EL (cell line): ENCODE results near the gene AMBRA1.
"Not testable (repeated sequence)": the region's sequence is repeated elsewhere in the genome, so short reads cannot be mapped to it uniquely, and the experiment has no call there.

Experiments used
- DNase-seq: peaks from one replicate; pipeline ENCODE4 v3.0.0-alpha.2; 2016

AMBRA1 gene

DNA sequence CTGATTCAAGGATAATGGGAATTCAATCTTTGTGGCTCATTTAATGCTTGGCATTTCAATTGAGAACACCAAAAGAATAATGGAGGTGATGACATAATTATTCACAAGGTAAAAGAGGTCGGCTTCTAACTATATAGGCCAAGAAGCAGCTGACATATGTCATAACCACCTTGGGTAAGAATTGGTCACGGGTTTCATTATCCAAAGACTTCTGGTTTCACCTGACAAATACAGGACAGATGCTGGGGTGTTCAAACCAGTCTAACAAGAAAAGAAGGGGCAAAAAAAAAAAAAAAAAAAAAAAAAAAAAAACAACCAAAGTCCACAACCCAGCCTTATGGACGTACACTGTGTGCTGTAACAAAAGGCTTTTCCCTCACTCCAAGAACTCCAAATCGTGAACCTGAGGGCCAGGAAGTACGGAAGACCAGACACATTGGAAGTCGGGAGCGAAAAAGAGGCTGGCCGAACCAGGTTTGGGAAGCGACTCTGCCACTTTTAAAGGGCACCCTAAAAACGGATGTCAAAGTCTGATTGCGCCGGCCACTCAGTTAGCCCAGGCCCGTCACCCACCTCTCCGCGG is 22.8 kb upstream of the AMBRA1 start:
- DNase-seq = no peak

DNA sequence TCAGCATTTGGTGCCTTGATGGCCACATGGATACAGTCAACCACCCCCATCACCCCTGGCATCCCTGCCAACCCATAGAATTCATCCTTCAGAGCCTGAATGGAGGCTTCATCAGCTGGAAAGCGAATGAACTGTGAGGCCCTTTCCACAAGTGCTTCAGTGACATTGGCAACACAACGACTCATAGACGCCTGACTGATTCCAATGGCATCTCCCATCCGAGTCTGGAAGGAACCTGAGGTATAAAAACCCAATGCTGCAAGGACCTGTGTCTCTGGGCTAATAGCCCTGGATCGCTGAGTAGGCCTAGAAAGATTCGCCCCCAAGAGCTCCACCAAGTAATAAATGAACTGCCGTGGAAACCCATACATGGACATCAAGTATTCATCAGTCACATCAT is 21.9 kb upstream of the AMBRA1 start:
- peak; percentile 57 for DNase-seq

DNA sequence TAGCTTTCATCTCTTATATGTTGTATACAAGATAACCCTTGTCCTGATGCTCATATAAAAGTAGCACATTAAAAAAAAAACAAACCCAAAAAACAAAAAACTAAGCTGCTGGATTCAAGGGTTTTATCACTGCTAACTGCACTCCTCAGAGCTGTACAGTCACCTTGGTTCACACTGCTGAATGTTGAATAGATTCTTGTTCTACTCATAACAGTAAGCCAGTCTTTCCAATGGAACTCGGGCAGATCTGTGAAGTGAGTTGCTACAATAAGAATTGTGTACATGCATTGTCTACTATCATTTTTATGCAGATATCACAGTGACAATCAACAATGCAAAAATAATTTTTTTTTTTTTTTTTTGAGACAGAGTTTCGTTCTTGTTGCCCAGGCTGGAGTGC is 18.5 kb upstream of the AMBRA1 start:
- DNase-seq = no peak

DNA sequence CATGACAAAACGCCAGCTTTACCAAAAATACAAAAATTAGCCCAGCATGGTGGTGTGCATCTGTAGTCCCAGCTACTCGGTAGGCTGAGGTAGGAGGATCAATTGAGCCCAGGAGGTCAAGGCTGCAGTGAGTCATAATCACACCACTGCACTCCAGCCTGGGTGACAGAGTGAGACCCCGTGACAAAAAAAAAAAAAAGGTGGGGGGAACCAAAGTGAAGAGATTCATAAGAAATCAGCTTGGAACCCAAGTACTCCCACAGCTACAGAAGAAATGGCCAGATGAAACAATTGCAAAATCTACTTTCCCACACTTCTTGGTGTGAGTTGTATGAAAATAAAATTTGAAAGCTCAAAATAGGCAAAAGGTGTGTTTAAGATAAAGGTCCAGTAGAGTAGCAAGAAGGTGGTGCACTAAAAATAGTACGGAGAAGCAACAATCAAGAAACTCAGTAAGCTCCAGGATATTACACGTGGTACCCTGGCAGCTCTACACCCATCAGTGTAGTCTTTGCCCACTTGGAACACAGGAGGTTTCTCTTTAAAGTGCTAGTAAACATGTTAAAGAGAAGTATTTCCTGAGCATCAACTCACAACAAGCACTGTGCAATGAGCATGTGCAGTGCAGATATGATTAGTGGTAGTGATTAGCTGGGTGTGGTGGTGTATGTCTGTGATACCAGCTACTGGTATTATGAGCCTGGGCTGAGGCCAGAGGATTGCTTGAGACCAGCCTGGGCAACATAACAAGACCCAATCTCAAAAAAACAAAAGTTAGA is 17.9 kb upstream of the AMBRA1 start:
- no peak for DNase-seq

DNA sequence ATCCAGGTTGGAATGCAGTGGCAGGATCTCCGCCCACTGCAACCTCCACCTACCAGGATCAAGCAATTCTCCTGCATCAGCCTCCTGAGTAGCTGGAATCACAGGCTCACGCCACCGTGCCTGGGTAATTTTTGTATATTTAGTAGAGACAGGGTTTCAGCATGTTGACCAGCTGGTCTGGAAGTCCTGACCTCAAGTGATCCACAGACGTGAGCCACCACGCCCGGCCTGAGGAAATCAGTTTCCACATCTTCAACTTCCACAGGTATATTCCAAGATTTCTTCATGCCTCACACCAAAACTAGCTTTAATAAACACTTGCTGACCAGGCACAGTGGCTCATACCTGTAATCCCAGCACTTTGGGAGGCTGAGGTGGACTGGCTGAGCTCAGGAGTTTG is 15.6 kb upstream of the AMBRA1 start:
- DNase-seq = no peak

DNA sequence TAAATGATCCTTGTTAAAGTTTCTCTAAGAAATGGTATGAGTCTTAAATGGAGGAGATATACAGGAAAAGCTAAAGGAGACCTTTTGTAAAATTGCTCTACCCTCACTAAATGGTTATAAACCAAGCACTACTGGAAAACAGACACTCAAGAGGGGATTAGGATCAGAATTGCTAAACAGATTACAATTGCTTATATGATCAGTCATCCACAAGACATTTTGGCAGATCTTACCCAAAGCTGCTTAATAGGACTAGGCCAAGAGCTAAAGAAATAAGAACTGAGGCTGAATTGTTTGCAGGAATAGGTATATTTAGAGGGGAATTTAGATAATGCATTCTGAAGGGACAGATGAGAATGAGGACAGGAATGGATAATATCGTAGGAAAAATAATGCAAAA is 13.7 kb upstream of the AMBRA1 start:
- no peak for DNase-seq

DNA sequence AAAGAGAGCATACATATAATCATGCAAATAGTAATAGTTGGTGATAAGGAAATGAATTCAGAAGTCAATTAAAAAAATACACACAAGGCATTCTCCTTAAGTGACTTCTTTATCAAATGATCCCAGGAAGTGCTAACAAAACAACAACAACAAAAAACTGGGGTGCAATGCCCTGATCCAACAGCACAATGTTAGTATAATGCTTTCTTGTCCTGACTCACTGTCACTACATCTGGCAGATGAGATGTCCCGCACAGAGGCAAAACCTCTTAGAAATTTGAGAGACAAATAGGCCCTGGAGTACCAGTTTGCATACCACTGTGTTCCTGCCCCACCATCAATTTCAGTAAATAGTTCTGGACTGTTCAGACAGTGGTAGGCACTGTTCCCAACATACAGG is 11.0 kb upstream of the AMBRA1 start:
- DNase-seq = no peak

DNA sequence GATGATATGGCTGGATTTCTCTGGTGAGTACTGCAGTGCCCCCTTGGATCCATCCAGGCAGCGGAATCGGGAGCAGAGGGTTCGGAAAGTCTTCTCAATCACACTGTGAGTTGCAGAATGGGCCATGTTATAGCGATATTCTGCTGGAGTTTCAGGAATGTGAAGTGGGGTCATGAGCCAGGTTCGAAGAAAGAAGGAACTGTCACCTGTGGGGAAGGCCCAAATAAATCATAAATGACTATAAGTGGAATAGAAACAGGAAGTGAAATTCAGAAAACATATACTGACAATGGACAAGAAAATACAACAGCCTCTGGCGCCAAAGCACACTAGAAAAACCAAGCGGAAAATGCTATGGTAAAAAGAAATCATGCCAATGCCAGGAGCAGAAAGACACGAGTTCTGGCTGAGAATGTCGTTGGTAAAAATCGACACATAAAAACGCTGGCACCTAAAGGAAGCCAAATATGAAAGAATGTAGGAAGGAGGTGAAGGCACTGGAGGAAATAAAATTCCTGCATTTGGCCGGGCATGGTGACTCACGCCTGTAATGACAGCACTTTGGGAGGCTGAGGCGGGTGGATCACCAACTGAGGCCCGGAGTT is 10.0 kb upstream of the AMBRA1 start:
- DNase-seq = no peak

DNA sequence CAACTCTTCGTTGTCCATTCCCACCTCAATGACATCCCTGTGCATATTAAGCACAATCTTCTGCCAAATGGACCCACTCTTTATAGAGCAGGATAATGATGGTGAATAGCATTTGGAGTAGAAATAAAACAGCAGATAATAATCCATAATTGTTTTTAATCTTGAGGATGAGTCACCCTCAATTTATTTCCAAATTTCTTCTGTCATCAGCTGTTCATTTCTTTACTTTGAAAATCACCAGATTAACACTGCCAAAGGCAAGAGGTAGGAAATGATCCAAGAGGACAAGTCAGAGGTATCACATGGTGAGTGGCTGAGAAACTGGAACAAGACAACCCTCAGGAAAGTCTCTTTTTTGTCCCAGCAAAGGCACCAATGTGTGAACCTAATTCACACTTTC is 7.3 kb upstream of the AMBRA1 start:
- no peak for DNase-seq

DNA sequence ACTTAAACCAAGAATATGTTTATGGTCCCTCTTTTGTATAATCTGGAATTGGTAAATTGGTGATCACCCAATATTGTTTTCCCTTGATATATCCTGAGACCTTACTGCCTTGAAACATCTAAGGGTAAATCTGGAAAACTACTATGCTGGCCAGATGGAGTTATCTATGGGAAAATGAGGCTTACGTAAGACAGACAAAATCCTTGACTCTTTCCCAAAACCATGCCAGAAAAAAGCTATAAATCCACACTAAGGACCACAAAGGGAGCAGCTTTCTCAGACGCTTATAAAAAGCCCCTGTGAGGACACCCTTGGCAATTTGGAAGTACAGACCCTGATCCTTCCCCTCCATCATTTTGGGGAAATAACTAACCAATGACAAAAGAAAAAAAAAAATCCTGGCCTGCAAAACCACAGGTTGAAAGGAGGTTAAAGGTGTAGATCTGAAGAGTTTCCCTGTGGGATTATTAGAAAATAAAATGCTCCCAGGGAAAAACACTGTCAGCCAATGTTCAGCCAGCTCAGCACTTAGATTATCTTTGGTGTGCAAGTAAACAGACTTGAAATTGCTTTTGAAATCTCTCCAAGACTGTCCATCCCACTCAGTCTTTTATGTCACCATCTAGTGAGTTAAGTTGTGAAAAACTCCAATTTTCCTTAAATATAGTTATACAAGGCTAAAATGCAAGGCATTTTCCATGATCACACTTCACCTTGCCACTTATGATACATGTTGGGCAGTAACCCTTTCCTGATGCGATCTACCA is 6.6 kb upstream of the AMBRA1 start:
- DNase-seq = no peak

DNA sequence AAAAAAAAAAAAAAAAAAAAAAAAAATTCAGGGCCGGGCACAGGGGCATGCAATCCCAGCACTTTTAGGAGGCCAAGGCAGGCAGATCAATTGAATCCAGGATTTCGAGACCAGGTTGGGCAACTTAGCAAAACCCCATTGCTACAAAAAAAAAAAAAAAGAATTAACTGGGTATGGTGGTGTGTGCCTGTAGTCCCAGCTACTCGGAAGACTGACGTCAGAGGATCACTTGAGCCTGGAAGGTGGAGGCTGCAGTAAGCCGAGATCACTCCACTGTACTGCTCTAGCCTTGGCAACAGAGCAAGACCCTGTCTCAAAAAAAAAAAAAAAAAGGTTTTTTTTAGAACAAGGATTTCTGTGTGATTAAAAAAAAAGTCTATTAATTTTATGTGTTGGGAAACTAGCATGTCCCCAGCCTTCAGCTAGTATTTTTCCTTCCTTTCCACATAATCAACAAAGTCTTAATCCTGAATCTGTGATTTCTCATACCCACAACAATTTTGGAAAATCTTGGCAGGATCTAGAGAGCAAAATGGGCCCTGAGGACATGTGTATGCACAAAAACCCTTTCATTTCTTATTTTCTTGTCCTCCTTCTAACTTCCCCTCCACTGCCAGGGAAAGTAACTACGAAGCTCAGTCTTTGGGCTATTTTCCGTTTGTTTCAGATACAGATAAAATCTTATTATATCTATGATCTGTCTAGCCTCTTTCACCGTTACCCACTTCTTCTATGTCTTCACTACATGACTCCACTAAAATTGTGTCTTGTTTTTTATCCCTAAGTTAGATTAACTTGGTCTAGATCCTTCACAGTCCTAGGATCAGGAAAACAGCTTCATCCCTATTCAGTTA is 5.7 kb upstream of the AMBRA1 start:
- no peak for DNase-seq

DNA sequence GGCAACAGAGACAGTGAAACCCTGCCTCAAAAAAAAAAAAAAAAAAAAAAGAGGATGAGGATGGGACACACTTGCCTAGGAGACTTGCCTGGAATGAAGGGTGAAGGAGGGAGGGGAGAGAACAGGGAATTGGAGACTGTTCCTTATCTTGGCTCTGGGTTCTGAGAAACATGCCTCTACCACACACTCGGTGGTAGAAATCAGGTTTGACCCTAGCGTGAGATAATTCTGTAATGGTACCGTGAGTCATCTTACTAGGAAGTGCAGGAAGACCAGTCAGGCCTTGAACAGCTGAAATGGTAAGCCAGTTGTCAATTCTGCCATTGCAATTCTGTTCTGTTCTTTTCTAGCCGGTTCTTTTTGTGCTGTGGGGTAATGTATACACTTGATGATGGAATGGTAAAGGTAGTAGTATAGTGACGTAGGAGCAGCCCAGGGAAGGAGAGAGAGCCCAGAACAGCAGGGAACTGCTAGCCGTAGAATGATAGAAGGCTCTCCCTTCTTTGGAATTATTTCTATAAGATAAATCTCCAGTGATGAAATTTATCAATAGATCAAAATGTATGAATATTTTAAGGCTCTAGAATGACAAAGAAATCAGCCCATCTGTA is 3.9 kb upstream of the AMBRA1 start:
- DNase-seq = peak; percentile 59

DNA sequence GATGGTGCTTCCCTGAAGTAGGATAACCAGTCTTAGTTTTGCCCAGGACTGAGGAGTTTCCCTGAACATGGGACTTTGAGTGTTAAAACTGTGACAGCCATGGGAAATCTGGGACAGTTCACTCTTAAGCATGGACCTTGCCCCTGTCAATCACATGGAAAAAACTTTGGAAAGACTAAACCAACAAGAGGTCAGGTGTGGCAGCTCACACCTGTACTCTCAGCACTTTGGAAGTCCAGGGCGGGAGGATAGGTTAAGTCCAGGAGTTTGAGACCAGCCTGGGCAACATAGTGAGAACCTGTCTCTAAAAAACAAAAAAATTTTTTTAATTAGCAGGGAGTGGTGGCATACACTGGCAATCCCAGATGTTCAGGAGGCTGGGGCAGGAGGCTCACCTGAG is 3.3 kb upstream of the AMBRA1 start:
- no peak for DNase-seq

DNA sequence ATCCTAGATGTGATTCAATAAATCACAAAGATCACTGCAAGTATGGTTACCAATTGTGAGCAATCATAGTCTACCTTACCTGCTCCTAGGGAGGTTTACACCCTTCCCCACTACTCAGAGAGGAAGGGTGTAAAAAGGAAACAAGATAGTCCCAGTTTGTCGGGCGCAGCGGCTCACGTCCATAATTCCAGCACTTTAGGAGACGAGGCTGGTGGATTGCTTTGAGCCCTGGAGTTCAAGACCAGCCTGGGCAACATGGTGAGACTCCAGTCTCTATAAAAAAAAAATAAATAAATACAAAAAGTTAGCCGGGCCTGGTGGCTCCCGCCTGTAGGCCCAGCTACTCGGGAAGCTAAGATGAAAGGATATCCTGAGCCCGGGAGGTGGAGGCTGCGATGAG is 962 bp upstream of the AMBRA1 start:
- no peak for DNase-seq

DNA sequence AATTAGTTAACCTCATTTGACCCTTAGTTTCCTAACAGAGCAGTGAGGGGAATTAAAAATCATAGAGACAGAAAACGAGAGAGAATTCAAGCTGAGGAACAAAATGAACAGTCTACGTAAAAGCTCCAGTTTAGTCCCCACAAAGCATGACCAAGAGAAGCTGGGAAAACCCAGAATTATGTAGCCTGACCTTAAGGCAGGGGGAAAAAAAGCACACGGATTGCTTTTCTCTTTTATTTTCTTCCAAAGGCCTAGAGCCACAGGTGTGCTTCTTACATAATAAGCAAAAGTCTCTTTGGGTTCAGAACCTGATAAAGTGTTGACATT is 514 bp upstream of the AMBRA1 start:
- no peak for DNase-seq

DNA sequence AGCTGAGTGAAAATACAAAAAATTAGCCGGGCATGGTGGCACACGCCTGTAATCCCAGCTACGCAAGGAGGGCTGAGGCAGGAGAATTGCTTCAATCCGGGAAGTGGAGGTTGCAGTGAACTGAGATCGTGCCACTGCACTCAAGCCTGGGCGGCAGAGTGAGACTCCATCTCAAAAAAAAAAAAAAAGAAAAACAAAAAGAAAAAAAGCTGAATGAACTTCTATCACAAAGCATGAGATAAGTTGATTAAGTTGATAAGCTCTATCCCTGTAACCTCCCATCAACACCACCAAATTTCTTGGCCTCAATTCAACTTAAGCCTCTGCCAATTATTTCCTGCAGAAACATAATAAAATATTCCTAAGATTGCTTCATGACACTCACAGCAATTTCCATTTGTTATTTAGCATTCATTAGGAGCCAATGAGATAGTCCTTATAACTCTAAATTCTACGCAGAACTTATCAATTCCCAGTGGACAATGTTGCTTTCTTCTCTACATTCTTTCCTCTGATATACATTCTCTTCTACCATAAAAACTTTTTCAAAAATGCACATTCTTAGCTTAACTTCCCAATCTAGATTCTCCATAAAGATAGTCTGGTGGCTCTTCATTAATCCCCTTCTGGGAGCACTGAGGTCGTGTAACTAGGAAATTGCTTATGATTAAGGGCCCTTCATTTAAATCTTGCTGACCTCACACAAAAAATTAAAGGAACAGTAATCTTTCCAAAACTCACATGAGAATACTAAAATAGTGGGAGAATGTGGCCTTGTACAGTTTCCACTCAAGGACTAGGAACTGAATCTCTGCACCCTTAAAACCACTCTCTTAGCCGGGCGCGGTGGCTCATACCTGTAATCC is 2.9 kb downstream of the AMBRA1 start:
- DNase-seq = no peak

DNA sequence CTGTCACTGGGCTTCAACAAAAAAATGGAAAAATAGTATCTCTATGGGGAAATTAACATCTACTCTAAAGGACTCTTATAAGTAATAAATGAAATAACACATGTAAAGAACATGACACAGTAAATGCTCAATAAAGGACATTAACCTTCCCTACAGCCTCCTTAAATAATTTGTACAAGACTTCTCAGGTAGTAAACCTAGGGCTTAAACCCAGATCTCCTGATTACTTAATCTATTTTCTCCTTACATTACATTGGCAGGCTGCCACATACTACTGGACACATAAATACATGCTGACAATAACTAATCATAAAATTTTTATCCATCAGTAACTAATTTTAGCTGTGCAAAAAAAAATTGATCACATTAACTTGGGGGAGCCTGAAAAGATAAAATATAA is 4.9 kb downstream of the AMBRA1 start:
- DNase-seq = no peak

DNA sequence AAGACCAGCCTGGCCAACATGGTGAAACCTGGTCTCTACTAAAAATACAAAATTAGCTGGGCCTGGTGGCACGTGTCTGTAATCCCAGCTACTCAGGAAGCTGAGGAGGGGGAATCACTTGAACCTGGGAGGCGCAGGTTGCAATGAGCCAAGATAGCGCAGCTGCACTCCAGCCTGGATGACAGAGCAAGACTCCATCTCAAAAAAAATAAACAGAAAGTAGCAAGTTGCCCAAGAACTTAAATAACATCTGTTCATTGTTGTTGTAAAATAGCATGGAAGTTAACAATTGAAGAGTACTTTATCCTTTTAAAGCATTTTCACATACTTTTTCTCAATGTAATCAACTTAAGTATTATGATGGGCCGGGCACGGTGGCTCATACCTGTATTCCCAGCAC is 5.7 kb downstream of the AMBRA1 start:
- no peak for DNase-seq

DNA sequence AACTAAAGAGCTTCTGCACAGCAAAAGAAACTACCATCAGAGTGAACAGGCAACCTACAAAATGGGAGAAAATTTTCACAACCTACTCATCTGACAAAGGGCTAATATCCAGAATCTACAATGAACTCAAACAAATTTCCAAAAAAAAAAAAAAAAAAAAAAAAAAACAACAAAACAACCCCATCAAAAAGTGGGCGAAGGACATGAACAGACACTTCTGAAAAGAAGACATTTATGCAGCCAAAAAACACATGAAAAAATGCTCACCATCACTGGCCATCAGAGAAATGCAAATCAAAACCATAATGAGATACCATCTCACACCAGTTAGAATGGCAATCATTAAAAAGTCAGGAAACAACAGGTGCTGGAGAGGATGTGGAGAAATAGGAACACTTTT is 10.3 kb downstream of the AMBRA1 start:
- not testable (repeated sequence) for DNase-seq

DNA sequence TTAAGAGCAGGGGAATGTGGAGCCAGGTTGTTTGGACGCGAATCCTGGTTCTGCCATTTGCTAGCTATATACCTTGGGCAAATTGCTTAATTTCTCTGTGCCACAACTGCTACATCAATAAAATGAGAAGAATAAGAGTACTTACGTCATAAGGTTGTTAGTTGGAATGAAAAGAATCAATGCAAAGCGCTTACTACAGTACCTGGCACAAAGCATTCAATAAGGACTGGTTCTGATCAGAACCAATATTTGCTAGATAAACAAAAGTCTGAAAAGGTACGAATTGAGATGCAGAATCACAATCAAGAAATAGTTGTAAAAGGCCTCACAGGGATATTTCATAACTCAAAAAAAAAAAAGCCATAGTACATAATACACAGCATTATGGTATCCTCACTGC is 11.2 kb downstream of the AMBRA1 start:
- DNase-seq = no peak

DNA sequence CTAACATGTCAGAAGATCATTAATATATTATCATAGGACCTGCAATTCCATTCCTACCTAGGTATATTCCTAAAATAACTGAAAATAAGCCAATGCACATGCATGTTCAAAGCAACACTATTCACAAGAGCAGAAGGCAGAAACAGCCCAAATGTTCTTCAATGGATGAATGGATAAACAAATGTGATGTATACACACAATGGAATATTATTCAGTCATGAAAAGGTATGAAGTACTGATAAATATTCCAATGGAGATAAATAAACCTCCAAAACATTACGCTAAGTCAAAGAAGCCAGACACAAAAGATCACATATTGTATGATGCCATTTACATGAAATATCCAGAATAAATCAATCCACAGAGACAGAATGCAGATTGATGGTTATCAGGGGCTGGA is 16.8 kb downstream of the AMBRA1 start:
- no peak for DNase-seq

DNA sequence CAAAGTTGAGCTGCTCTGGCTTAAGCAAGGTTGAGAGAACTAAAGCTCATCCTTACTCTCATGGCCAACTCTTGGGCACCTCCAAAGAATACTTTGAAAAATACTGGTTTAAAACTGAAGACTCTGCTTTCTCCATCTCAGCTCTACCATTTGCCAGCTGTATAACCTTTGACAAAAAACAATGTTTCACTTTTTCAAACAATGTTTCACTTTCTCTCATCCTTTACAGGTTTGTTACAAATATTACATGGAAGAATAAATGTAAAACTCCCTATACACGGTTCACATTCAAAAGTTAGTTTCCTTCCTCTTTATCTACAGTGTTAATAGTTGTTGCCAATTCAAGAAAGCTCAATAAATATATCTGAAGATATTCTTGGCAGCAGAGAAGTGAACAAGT is 19.2 kb downstream of the AMBRA1 start:
- no peak for DNase-seq
